ENCODE results near the gene ARHGEF40.

- TF ChIP-seq CTCF (IDR thresholded peaks at IDR 0.05) (no peak), POLR2AphosphoS5 (IDR thresholded peaks at IDR 0.05) (no peak), POLR2A (IDR thresholded peaks at IDR 0.05) (no peak)
Measured at GRCh38 chr14:21108791-21109190, 38.7 kb downstream of the ARHGEF40 start.
